GM23248 (cell line): ENCODE measurements around the gene SAMD14. TPM values are rescaled to one million over a fixed set of nuclear protein-coding genes. Genes with fewer than 3 reads are reported as not detected.

ENCODE experiments used
- DNase-seq: peaks from one replicate; pipeline ENCODE4 v3.0.0-alpha.2; 2015
- H2AFZ ChIP-seq: fragments of 200-600 bp; sonication (generic); 2 replicates; pipeline ENCODE4 v1.6.1; 2016; ENCODE audit warnings: antibody characterized with exemption
- H3F3A ChIP-seq: fragments of 200-600 bp; sonication (generic); 2 replicates; pipeline ENCODE4 v1.6.1; 2016; ENCODE audit warnings: mild to moderate bottlenecking, antibody characterized with exemption, mixed run types; ENCODE audit not compliant: insufficient read depth
- H3K27ac ChIP-seq: fragments of 200-600 bp; sonication (generic); 2 replicates; pipeline ENCODE4 v1.5.1; 2016; ENCODE audit warnings: mild to moderate bottlenecking
- H3K27me3 ChIP-seq: fragments of 200-600 bp; sonication (generic); replicated peaks from 2 replicates; pipeline ENCODE4 v1.6.1; 2016; ENCODE audit warnings: mild to moderate bottlenecking; ENCODE audit not compliant: insufficient read depth
- H3K36me3 ChIP-seq: fragments of 200-600 bp; sonication (generic); 2 replicates; pipeline ENCODE4 v1.6.1; 2016; ENCODE audit warnings: low read depth, mild to moderate bottlenecking
- H3K4me1 ChIP-seq: fragments of 200-600 bp; sonication (generic); 2 replicates; pipeline ENCODE4 v1.6.1; 2016; ENCODE audit warnings: mild to moderate bottlenecking; ENCODE audit not compliant: insufficient read depth
- H3K4me2 ChIP-seq: fragments of 200-600 bp; sonication (generic); one replicate; pipeline ENCODE4 v1.6.1; 2016; ENCODE audit warnings: mild to moderate bottlenecking; ENCODE audit not compliant: unreplicated experiment
- H3K4me3 ChIP-seq: fragments of 200-600 bp; sonication (generic); 2 replicates; pipeline ENCODE4 v1.5.1; 2016; ENCODE audit warnings: mild to moderate bottlenecking
- H3K79me2 ChIP-seq: fragments of 200-600 bp; sonication (generic); 2 replicates; pipeline ENCODE4 v1.6.1; 2016; ENCODE audit warnings: mild to moderate bottlenecking; ENCODE audit not compliant: insufficient read depth
- H3K9ac ChIP-seq: fragments of 200-600 bp; sonication (generic); 2 replicates; pipeline ENCODE4 v1.6.1; 2016; ENCODE audit warnings: mild to moderate bottlenecking
- H3K9me2 ChIP-seq: fragments of 200-600 bp; sonication (generic); 2 replicates; pipeline ENCODE4 v1.6.1; 2016; ENCODE audit warnings: mixed run types, mild to moderate bottlenecking, moderate library complexity; ENCODE audit not compliant: insufficient read depth
- H3K9me3 ChIP-seq: fragments of 200-600 bp; sonication (generic); one replicate; pipeline ENCODE4 v1.6.1; 2017; ENCODE audit warnings: low read depth
- H4K20me1 ChIP-seq: fragments of 200-600 bp; sonication (generic); 2 replicates; pipeline ENCODE4 v1.6.0; 2016; ENCODE audit not compliant: insufficient read depth
- EZH2 ChIP-seq: fragments of 200-600 bp; sonication (generic); IDR thresholded peaks from 2 replicates; pipeline ENCODE4 v1.6.1; 2018; ENCODE audit warnings: antibody characterized with exemption, mild to moderate bottlenecking; ENCODE audit not compliant: insufficient read depth, poor library complexity, severe bottlenecking
- EZH2phosphoT487 ChIP-seq: fragments of 200-600 bp; sonication (generic); IDR thresholded peaks from 2 replicates; pipeline ENCODE4 v1.6.1; 2018; ENCODE audit warnings: antibody characterized with exemption, moderate library complexity, mild to moderate bottlenecking, low read depth; ENCODE audit not compliant: insufficient read depth
- WGBS, 2 experiments: methylation state at CpG; one replicate each; pipeline ENCODE4 v1.1.6; 2015 to 2017; ENCODE audit warnings: low lambda C conversion rate in 2 of 2, low coverage in 1 of 2; ENCODE audit errors: missing lambda C conversion rate in 2 of 2; 5-methylcytosine and 5-hydroxymethylcytosine counted together
- in situ Hi-C: fragments of 300-500 bp; cut with MboI; formaldehyde crosslinking; loops from 2 replicates; pipeline ENCODE4 v1.15.0; 2020
- polyA plus RNA-seq: library from polyadenylated mRNA; unstranded; fragments of >200 nt; fragmentation: Nextera tagmentation; extraction: Ambion mirVana; gene quantifications from 2 replicates; pipeline ENCODE4 v1.2.1, GENCODE V29; 2016
- total RNA-seq: library from RNA; depleted of rRNA; stranded (reverse); fragments of >200 nt; shearing (Covaris generic); gene quantifications from 2 replicates; pipeline ENCODE4 v1.2.3, GENCODE V29; 2014

The SAMD14 gene
- total and polyA plus RNA-seq, 2 experiments from 2014 or later: 1.3 to 3.0 TPM

DNA sequence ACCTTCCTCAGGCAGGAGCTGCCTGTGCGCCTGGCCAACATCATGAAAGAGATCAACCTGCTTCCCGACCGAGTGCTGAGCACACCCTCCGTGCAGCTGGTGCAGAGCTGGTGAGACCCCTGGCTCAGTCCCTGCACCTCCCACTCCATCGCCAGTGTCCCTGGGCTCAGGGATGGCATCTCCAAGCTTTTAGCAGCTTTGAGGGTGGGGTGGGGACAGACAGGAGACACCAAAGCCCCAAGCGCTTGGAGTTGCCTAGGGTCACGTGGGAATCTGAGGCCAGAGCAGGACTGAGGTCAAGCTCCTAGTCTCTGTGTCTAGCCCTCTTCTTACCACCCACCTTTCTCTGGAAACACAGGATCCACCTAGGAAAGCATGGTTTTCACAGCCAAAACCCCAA, 32.5 kb downstream of the SAMD14 start:
- in situ Hi-C loops: loop anchor here (10.0 kb wide), 1 partner anchor 197 kb away; no protein-coding TSS in a partner anchor
- H2AFZ ChIP-seq: no peak overlapping the region
- H3K4me1 ChIP-seq: peaks cover 28% of the 10 kb centered on the region
- no peaks in the 10 kb centered on the region for H3K9me2 ChIP-seq
- peaks cover 39% of the 10 kb centered on the region for H3F3A ChIP-seq
- peaks cover 7% of the 10 kb centered on the region; the same call in 1 of the 2 replicates for H3K79me2 ChIP-seq
- H3K4me2 ChIP-seq: no peak overlapping the region
- no peaks in the 10 kb centered on the region for H3K9me3 ChIP-seq
- H3K9ac ChIP-seq: no peak overlapping the region
- no peak for DNase-seq
- H3K27ac ChIP-seq: no peak overlapping the region
- no peaks in the 10 kb centered on the region for H4K20me1 ChIP-seq
- no peaks in the 10 kb centered on the region for H3K27me3 ChIP-seq
- TF ChIP-seq EZH2 (no peak), EZH2phosphoT487 (no peak)
- H3K4me3 ChIP-seq: no peak overlapping the region
- 0 out of 2 replicates have a peak, but pooled peaks cover 5% of the 10 kb centered on the region for H3K36me3 ChIP-seq
- WGBS, 2 experiments: 68 to 69% methylated on average over 7 of the region's 7 CpGs

DNA sequence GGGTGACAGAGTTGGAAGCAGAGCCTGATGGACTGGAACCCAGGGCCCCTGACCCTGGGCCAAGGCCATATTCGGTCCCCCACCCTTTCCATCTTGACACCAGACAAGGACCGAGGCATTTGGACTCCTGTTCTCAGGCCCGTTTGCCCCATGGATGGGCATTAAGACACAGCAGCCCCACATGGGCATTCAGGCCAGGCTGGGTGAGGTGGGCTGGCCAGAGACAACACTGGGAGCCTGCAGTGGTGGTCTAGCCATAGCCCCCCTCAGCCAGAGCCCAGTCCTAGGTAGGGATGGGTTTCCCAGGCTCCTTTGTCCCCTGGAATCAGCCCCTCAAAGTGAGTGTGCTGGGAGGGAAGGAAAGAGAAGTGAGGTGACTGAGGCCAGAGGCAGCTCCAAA, 33.2 kb downstream of the SAMD14 start:
- peak overlapping the region; percentile 87 for H3K9ac ChIP-seq
- peaks cover 22% of the 10 kb centered on the region for H3K4me1 ChIP-seq
- in situ Hi-C loops: loop anchor here (10.0 kb wide), 1 partner anchor 198 kb away; no protein-coding TSS in a partner anchor
- H3K4me2 ChIP-seq: peak overlapping the region; percentile 93
- H4K20me1 ChIP-seq: no peaks in the 10 kb centered on the region
- WGBS, 2 experiments: 48 to 59% methylated on average over 3 of the region's 3 CpGs
- H3K27ac ChIP-seq: no peak overlapping the region
- TF ChIP-seq EZH2 (no peak), EZH2phosphoT487 (no peak)
- peaks cover 7% of the 10 kb centered on the region; the same call in 1 of the 2 replicates for H3K79me2 ChIP-seq
- H3F3A ChIP-seq: peaks cover 46% of the 10 kb centered on the region
- no peaks in the 10 kb centered on the region for H3K9me3 ChIP-seq
- no peaks in the 10 kb centered on the region for H3K27me3 ChIP-seq
- DNase-seq: no peak
- 0 out of 2 replicates have a peak, but pooled peaks cover 5% of the 10 kb centered on the region for H3K36me3 ChIP-seq
- peak overlapping the region; percentile 86; the same call in 1 of the 2 replicates for H3K4me3 ChIP-seq
- H2AFZ ChIP-seq: no peak overlapping the region
- no peaks in the 10 kb centered on the region for H3K9me2 ChIP-seq

GRCh38 chr17:50096092-50096491, 33.9 kb downstream of the SAMD14 start:
- WGBS, 2 experiments: 8 to 12% methylated on average over 6 of the region's 6 CpGs
- Histone ChIP-seq H3K9me3 (no peaks in the 10 kb centered on the region), H3K27ac (no peak overlapping the region), H3K4me2 (peak overlapping the region; percentile 93), H4K20me1 (no peaks in the 10 kb centered on the region), H3K9ac (peak overlapping the region; percentile 87), H3K36me3 (0 out of 2 replicates have a peak, but pooled peaks cover 8% of the 10 kb centered on the region), H3K4me3 (peak overlapping the region; percentile 86), H3K9me2 (no peaks in the 10 kb centered on the region), H3K4me1 (peaks cover 15% of the 10 kb centered on the region), H2AFZ (peak overlapping the region; percentile 86; the same call in 1 of the 2 replicates), H3K79me2 (peaks cover 7% of the 10 kb centered on the region; the same call in 1 of the 2 replicates), H3K27me3 (no peaks in the 10 kb centered on the region), H3F3A (peaks cover 53% of the 10 kb centered on the region)
- TF ChIP-seq EZH2 (no peak), EZH2phosphoT487 (no peak)
- in situ Hi-C loops: loop anchor here (10.0 kb wide), 1 partner anchor 199 kb away; no protein-coding TSS in a partner anchor
- DNase-seq: peak; percentile 23

GRCh38 chr17:50095626-50096037, 34.3 kb downstream of the SAMD14 start:
- Histone ChIP-seq H3K4me1 (peaks cover 11% of the 10 kb centered on the region), H3K79me2 (peaks cover 7% of the 10 kb centered on the region; the same call in 1 of the 2 replicates), H3K27me3 (no peaks in the 10 kb centered on the region), H4K20me1 (no peaks in the 10 kb centered on the region), H3K9ac (peak overlapping the region; percentile 87), H3K9me2 (no peaks in the 10 kb centered on the region), H2AFZ (peak overlapping the region; percentile 86), H3F3A (peaks cover 58% of the 10 kb centered on the region), H3K4me2 (peak overlapping the region; percentile 93), H3K36me3 (0 out of 2 replicates have a peak, but pooled peaks cover 13% of the 10 kb centered on the region), H3K27ac (no peak overlapping the region), H3K4me3 (peak overlapping the region; percentile 86), H3K9me3 (no peaks in the 10 kb centered on the region)
- DNase-seq: peak; percentile 35
- 0 to 1% methylated on average over 10 to 12 of the region's 12 CpGs for WGBS, 2 experiments
- TF ChIP-seq EZH2 (no peak), EZH2phosphoT487 (no peak)
- in situ Hi-C loops: loop anchor here (10.0 kb wide), 1 partner anchor 199 kb away; no protein-coding TSS in a partner anchor
